NCI-H1694 (cell line): ENCODE data around the gene CLOCK.

ENCODE experiments used
- DNase-seq: peaks from one replicate; lab custom pipeline; 2025; lab: John Stamatoyannopoulos, UW

The CLOCK gene

GRCh38 chr4:55543858-55544257 lies 2.9 kb downstream of the CLOCK start:
- DNase-seq = no peak

- no peak for DNase-seq
Measured at GRCh38 chr4:55540271-55540670, 6.4 kb downstream of the CLOCK start.

GRCh38 chr4:55539658-55540057 lies 7.1 kb downstream of the CLOCK start:
- DNase-seq = no peak

GRCh38 chr4:55538531-55538930 lies 8.2 kb downstream of the CLOCK start:
- DNase-seq = no peak

GRCh38 chr4:55534306-55534705 lies 12.4 kb downstream of the CLOCK start:
- no peak for DNase-seq

GRCh38 chr4:55530691-55531090 lies 16.0 kb downstream of the CLOCK start:
- no peak for DNase-seq

- no peak for DNase-seq
Measured at GRCh38 chr4:55530167-55530566, 16.5 kb downstream of the CLOCK start.

GRCh38 chr4:55528491-55528890 lies 18.2 kb downstream of the CLOCK start:
- DNase-seq = no peak

GRCh38 chr4:55524844-55525571 lies 21.7 kb downstream of the CLOCK start:
- no peak for DNase-seq

- no peak for DNase-seq
Measured at GRCh38 chr4:55518442-55518841, 28.3 kb downstream of the CLOCK start.

- no peak for DNase-seq
Measured at GRCh38 chr4:55517526-55518229, 29.0 kb downstream of the CLOCK start.

GRCh38 chr4:55512922-55513571 lies 33.7 kb downstream of the CLOCK start:
- no peak for DNase-seq

- DNase-seq = no peak
Measured at GRCh38 chr4:55512077-55512476, 34.6 kb downstream of the CLOCK start.

- no peak for DNase-seq
Measured at GRCh38 chr4:55510685-55511084, 36.0 kb downstream of the CLOCK start.

GRCh38 chr4:55509266-55509665 lies 37.4 kb downstream of the CLOCK start:
- DNase-seq = no peak

GRCh38 chr4:55507612-55508011 lies 39.1 kb downstream of the CLOCK start:
- no peak for DNase-seq

- no peak for DNase-seq
Measured at GRCh38 chr4:55503169-55503568, 43.5 kb downstream of the CLOCK start.

GRCh38 chr4:55500072-55500471 lies 46.6 kb downstream of the CLOCK start:
- DNase-seq = no peak

- no peak for DNase-seq
Measured at GRCh38 chr4:55499495-55499894, 47.2 kb downstream of the CLOCK start.

- no peak for DNase-seq
Measured at GRCh38 chr4:55498051-55498450, 48.7 kb downstream of the CLOCK start.

GRCh38 chr4:55491486-55491885 lies 55.2 kb downstream of the CLOCK start:
- no peak for DNase-seq

- DNase-seq = no peak
Measured at GRCh38 chr4:55488716-55489115, 58.0 kb downstream of the CLOCK start.

GRCh38 chr4:55485821-55486220 lies 60.9 kb downstream of the CLOCK start:
- no peak for DNase-seq
